ENCODE results near the gene ITPR2. TPM values are rescaled to one million over a fixed set of nuclear protein-coding genes. Genes with fewer than 3 reads are reported as not detected.

The ITPR2 gene
- total and polyA plus RNA-seq, 2 of the 13 experiments (the other 11 are each of a cell fraction or from before 2014, with no cell fraction given), result 31.9 to 81.9 TPM

DNA sequence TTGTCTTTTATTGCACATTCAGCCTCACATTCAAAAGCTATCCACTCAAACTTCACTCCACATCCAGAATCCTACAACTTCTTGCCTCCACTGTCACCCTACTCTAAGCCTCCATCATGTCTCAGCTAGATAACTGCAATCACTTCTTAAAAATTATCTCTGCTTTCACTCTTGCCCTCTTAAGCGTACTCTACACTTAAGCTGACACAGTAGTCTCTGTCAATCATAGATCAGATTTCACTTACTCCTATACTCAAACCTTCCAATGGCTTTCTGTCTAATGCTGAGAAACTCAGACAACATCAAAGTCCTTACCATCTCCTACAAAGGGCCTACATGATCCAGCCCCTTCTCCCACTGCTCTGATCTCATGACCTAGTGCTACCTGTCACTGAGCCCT lies 304.1 kb downstream of the ITPR2 start:
- peaks cover 15 to 60% of the 10 kb centered on the region in 2 experiments for H3K36me3 ChIP-seq (replicated peaks in 1 of 2; ENCODE audit: control insufficient read depth in 1 of 2, insufficient read depth in 2 of 2, low read length in 2 of 2)
- intact Hi-C loops (cut with micrococcal nuclease; ENCODE audit: unreplicated experiment), result no loop called here
- 93% methylated on average over 1 of the region's 1 CpG for WGBS (ENCODE audit: low lambda C conversion rate)
- H3K9ac ChIP-seq (ENCODE audit: insufficient read depth, low read depth, low read length), result no peak overlapping the region
- DNase-seq (ENCODE audit: low spot score) (no peak), ATAC-seq (no peak), FAIRE-seq (no peak)
- in situ Hi-C loops (cut with HindIII; ENCODE audit: extremely low pct_ligation_motif_present, low pct_unique_long_range_greater_than_20kb), result no loop called here
- no peaks in the 10 kb centered on the region for H4K20me1 ChIP-seq (ENCODE audit: insufficient read depth, low read length)
- H3K27me3 ChIP-seq (ENCODE audit: control insufficient read depth in 1 of 2, insufficient read depth in 2 of 2, low read length in 2 of 2), result no peaks in the 10 kb centered on the region
- H3K4me3 ChIP-seq (replicated peaks in 1 of 3; ENCODE audit: insufficient read depth in 1 of 3, low read depth in 2 of 3, low read length in 3 of 3), result no peak overlapping the region
- peaks cover 24% of the 10 kb centered on the region for H3K9me3 ChIP-seq (ENCODE audit: low read length)
- H2AFZ ChIP-seq (ENCODE audit: low read length), result no peak overlapping the region
- no peaks in the 10 kb centered on the region for H3K79me2 ChIP-seq (ENCODE audit: insufficient read depth, low read length)
- ChIA-PET POLR2A (no interaction called here), CTCF (ENCODE audit: low intra/inter-chr PET ratio, low total read pairs) (no interaction called here)
- H3K27ac ChIP-seq (ENCODE audit: extremely low read length, insufficient read depth, low read length), result no peak overlapping the region
- no peak overlapping the region for H3K4me2 ChIP-seq (ENCODE audit: low read depth, low read length)
- BruUV-seq (replicated peaks), result no TSS peak
- no peaks in the 10 kb centered on the region for H3K4me1 ChIP-seq (ENCODE audit: insufficient read depth, low read length)
- TF ChIP-seq, protein P1, sequence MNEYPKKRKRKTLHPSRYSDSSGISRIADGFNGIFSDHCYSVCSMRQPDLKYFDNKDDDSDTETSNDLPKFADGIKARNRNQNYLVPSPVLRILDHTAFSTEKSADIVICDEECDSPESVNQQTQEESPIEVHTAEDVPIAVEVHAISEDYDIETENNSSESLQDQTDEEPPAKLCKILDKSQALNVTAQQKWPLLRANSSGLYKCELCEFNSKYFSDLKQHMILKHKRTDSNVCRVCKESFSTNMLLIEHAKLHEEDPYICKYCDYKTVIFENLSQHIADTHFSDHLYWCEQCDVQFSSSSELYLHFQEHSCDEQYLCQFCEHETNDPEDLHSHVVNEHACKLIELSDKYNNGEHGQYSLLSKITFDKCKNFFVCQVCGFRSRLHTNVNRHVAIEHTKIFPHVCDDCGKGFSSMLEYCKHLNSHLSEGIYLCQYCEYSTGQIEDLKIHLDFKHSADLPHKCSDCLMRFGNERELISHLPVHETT (CRISPR knock-in tag; conservative IDR thresholded peaks at IDR 0.05), result no peak
- TF ChIP-seq SETDB1 (CRISPR knock-in tag; IDR thresholded peaks at IDR 0.05; ENCODE audit: borderline replicate concordance) (no peak), HDAC2 (CRISPR knock-in tag; IDR thresholded peaks at IDR 0.05) (no peak), ZNF12 (CRISPR knock-in tag; IDR thresholded peaks at IDR 0.05) (no peak), MIER3 (CRISPR knock-in tag; IDR thresholded peaks at IDR 0.05; ENCODE audit: borderline replicate concordance) (no peak), JUNB (CRISPR knock-in tag; IDR thresholded peaks at IDR 0.05; ENCODE audit: borderline replicate concordance) (no peak), DMAP1 (CRISPR knock-in tag; IDR thresholded peaks at IDR 0.05) (no peak), ZNF644 (CRISPR knock-in tag; IDR thresholded peaks at IDR 0.05; ENCODE audit: low read depth) (no peak), ZNF207 (IDR thresholded peaks at IDR 0.05; ENCODE audit: borderline replicate concordance) (no peak), WIZ (CRISPR knock-in tag; IDR thresholded peaks at IDR 0.05) (no peak), ZNF670 (CRISPR knock-in tag; IDR thresholded peaks at IDR 0.05; ENCODE audit: borderline replicate concordance) (no peak), ZNF562 (CRISPR knock-in tag; IDR thresholded peaks at IDR 0.05; ENCODE audit: borderline replicate concordance) (no peak), CREM (IDR thresholded peaks at IDR 0.05) (no peak), CREM (CRISPR knock-in tag; IDR thresholded peaks at IDR 0.05) (no peak), ZNF75D (CRISPR knock-in tag; IDR thresholded peaks at IDR 0.05; ENCODE audit: borderline replicate concordance) (no peak)
- TF ChIP-seq, protein P2, sequence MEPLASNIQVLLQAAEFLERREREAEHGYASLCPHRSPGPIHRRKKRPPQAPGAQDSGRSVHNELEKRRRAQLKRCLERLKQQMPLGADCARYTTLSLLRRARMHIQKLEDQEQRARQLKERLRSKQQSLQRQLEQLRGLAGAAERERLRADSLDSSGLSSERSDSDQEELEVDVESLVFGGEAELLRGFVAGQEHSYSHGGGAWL (CRISPR knock-in tag; IDR thresholded peaks at IDR 0.05), result no peak
- TF ChIP-seq, protein P3, sequence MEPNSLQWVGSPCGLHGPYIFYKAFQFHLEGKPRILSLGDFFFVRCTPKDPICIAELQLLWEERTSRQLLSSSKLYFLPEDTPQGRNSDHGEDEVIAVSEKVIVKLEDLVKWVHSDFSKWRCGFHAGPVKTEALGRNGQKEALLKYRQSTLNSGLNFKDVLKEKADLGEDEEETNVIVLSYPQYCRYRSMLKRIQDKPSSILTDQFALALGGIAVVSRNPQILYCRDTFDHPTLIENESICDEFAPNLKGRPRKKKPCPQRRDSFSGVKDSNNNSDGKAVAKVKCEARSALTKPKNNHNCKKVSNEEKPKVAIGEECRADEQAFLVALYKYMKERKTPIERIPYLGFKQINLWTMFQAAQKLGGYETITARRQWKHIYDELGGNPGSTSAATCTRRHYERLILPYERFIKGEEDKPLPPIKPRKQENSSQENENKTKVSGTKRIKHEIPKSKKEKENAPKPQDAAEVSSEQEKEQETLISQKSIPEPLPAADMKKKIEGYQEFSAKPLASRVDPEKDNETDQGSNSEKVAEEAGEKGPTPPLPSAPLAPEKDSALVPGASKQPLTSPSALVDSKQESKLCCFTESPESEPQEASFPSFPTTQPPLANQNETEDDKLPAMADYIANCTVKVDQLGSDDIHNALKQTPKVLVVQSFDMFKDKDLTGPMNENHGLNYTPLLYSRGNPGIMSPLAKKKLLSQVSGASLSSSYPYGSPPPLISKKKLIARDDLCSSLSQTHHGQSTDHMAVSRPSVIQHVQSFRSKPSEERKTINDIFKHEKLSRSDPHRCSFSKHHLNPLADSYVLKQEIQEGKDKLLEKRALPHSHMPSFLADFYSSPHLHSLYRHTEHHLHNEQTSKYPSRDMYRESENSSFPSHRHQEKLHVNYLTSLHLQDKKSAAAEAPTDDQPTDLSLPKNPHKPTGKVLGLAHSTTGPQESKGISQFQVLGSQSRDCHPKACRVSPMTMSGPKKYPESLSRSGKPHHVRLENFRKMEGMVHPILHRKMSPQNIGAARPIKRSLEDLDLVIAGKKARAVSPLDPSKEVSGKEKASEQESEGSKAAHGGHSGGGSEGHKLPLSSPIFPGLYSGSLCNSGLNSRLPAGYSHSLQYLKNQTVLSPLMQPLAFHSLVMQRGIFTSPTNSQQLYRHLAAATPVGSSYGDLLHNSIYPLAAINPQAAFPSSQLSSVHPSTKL (CRISPR knock-in tag; IDR thresholded peaks at IDR 0.05), result no peak
- TF ChIP-seq, protein P4, sequence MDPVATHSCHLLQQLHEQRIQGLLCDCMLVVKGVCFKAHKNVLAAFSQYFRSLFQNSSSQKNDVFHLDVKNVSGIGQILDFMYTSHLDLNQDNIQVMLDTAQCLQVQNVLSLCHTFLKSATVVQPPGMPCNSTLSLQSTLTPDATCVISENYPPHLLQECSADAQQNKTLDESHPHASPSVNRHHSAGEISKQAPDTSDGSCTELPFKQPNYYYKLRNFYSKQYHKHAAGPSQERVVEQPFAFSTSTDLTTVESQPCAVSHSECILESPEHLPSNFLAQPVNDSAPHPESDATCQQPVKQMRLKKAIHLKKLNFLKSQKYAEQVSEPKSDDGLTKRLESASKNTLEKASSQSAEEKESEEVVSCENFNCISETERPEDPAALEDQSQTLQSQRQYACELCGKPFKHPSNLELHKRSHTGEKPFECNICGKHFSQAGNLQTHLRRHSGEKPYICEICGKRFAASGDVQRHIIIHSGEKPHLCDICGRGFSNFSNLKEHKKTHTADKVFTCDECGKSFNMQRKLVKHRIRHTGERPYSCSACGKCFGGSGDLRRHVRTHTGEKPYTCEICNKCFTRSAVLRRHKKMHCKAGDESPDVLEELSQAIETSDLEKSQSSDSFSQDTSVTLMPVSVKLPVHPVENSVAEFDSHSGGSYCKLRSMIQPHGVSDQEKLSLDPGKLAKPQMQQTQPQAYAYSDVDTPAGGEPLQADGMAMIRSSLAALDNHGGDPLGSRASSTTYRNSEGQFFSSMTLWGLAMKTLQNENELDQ (CRISPR knock-in tag; IDR thresholded peaks at IDR 0.05; ENCODE audit: borderline replicate concordance), result no peak
- TF ChIP-seq, protein P5, sequence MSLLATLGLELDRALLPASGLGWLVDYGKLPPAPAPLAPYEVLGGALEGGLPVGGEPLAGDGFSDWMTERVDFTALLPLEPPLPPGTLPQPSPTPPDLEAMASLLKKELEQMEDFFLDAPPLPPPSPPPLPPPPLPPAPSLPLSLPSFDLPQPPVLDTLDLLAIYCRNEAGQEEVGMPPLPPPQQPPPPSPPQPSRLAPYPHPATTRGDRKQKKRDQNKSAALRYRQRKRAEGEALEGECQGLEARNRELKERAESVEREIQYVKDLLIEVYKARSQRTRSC (CRISPR knock-in tag; IDR thresholded peaks at IDR 0.05; ENCODE audit: low read depth), result no peak
